ENCODE data around the gene SORBS2. TPM values are rescaled to one million over a fixed set of nuclear protein-coding genes. Genes with fewer than 3 reads are reported as not detected.

Gene SORBS2
- total RNA-seq, 1 donor: 1.7 TPM

DNA sequence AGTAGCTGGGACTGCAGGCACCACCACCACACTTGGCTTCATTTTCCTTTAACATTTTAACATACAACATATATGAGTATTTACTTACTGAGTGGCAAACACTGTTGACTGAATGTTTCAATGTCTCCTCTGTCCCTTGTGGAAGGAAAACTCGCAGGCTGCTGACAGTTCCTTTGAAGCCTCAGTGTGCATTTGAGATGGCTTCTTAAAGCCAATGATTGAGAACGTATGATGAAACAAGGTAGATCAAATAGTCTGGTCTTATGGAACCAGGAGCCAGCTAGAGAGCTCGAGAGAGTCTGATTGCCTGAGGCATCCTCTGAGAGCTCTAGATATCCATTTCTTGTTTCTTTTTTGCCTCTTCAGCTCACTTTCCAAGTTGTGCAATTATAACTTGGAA is 233.7 kb downstream of the SORBS2 start:
- no peak overlapping the region for H3K4me3 ChIP-seq (ENCODE audit: low read depth, low read length)
- DNase-seq (ENCODE audit: low read depth): no peak
- TF ChIP-seq, protein P1, sequence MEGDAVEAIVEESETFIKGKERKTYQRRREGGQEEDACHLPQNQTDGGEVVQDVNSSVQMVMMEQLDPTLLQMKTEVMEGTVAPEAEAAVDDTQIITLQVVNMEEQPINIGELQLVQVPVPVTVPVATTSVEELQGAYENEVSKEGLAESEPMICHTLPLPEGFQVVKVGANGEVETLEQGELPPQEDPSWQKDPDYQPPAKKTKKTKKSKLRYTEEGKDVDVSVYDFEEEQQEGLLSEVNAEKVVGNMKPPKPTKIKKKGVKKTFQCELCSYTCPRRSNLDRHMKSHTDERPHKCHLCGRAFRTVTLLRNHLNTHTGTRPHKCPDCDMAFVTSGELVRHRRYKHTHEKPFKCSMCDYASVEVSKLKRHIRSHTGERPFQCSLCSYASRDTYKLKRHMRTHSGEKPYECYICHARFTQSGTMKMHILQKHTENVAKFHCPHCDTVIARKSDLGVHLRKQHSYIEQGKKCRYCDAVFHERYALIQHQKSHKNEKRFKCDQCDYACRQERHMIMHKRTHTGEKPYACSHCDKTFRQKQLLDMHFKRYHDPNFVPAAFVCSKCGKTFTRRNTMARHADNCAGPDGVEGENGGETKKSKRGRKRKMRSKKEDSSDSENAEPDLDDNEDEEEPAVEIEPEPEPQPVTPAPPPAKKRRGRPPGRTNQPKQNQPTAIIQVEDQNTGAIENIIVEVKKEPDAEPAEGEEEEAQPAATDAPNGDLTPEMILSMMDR (IDR thresholded peaks at IDR 0.05; ENCODE audit: insufficient read depth, low read depth, low read length): no peak

DNA sequence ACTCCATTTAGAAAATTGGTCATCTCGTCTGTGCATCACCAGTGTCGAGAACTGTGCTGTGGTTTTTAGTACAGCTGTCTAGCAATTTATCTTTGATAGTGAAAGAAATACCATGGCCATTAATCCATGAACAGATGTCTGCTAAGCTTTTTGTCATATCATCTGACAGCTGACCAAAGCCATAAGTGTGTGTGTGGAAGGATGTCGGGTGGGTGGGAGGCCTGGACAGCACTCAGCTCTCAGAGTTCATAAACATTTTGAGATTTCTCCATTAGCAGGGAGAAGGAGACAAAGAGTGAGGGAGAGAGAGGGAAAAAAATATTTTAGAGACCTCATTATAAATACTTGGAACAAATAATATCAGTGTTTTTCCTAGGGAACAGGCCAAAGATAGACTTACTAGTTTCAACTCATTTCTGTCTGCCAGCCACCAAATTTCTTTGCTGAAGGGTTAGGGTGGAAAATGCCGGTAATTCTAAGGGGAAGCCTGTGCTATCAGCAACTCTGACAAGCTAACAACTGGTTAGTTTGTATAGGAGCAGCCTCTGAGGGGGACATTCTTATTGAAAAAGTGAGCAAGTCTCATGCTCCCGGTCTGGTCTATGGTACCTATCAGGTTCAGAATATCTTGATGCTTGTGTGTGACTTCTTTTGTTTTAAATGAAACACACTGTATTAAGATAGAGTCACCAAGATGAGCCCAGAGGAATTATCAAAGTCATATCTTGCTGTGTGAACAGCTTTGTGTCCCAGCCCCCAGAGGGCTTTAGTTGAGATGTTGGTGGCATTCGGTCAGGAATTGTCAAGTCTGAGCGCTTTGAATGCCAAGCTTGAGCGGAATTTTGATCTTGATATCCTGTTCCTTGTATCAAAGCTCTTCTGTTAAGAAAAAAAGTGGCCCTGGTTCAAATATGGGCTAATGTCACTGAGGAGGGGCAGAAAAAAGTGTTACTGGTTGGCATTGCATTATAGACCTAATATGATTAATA is 234.7 kb downstream of the SORBS2 start:
- peak; percentile 64 for DNase-seq (ENCODE audit: low read depth)
- no peak overlapping the region for H3K4me3 ChIP-seq (ENCODE audit: low read depth, low read length)
- TF ChIP-seq, protein P1 (IDR thresholded peaks at IDR 0.05; ENCODE audit: insufficient read depth, low read depth, low read length): no peak

DNA sequence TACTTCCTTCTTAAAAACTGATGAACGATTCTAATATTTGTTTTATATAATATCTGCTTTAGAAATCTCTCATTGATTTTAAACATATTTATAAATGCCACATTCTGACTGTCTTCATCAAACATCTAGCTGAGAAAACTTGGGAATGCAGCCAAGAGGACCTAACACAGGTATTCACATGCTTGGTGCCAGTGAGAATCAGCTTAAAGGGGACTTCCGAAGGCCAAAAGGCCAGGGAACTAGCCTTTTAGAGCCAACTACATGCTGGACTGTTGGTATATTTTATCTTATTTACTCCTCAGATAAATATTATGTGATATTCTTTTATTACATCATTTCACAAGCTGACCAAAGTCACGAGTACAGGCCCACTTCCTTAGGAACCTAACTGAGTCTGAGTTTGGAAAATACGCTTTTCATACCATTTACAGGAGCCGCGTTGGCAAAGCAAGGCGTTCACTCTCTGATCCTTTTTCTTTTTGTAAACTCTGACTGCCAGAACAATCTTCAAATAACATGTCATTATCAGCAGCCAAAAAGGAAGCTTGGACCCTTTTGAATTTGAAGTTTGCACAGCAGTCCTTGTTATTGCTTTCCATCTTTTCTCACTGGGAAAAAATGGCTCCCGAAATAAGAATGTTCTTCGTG is 235.6 kb downstream of the SORBS2 start:
- no peak overlapping the region for H3K4me3 ChIP-seq (ENCODE audit: low read depth, low read length)
- TF ChIP-seq, protein P1 (IDR thresholded peaks at IDR 0.05; ENCODE audit: insufficient read depth, low read depth, low read length): no peak
- DNase-seq (ENCODE audit: low read depth): peak; percentile 6

DNA sequence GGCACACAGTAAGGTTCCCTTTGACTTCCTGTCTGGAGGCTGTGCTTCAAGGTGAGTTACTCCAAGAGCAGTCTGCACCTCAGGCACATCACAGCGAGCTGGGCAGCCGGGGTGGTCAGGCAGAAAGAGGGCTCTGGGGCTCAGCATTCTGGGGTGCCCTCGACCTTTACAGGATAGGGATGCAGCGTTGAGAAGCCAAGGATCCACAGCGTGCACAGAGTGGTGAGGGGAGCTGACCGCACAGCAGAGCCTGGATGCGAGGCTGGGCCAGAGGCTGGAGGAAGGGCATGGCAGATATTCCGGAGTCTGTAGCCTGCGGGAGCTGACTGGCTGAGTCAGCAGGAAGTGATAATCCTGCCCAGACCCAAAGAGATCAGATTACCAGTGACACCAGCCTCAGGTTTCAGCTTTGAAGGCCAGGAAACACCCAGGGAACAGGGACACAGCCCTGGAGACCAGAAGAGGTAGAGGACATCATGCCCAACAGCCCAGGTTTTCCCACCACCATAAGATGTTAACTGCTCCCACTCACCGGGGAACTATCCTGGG is 238.3 kb downstream of the SORBS2 start:
- DNase-seq (ENCODE audit: low read depth): peak; percentile 87
- H3K4me3 ChIP-seq (ENCODE audit: low read depth, low read length): no peak overlapping the region
- TF ChIP-seq, protein P1 (IDR thresholded peaks at IDR 0.05; ENCODE audit: insufficient read depth, low read depth, low read length): no peak

DNA sequence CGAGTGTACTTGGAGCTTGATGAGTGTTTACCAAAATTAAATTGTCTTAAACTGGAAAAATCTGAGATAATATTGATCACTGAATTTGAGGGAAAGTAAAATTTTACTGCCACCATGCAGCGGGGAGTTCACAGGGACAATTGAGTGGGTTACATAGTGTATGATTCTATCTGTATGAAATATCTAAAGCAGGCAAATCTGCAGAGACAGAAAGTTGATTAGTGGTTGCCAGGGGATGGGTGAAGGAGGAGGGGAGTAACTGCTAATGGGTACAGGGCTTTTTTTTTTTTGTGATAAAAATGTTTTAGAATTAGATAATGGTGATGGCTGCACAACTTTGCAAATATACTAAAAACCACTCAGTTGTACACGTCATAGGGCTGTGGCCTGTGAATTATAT is 241.3 kb downstream of the SORBS2 start:
- no peak for DNase-seq (ENCODE audit: low read depth)
- TF ChIP-seq, protein P1 (IDR thresholded peaks at IDR 0.05; ENCODE audit: insufficient read depth, low read depth, low read length): no peak
- no peak overlapping the region for H3K4me3 ChIP-seq (ENCODE audit: low read depth, low read length)

DNA sequence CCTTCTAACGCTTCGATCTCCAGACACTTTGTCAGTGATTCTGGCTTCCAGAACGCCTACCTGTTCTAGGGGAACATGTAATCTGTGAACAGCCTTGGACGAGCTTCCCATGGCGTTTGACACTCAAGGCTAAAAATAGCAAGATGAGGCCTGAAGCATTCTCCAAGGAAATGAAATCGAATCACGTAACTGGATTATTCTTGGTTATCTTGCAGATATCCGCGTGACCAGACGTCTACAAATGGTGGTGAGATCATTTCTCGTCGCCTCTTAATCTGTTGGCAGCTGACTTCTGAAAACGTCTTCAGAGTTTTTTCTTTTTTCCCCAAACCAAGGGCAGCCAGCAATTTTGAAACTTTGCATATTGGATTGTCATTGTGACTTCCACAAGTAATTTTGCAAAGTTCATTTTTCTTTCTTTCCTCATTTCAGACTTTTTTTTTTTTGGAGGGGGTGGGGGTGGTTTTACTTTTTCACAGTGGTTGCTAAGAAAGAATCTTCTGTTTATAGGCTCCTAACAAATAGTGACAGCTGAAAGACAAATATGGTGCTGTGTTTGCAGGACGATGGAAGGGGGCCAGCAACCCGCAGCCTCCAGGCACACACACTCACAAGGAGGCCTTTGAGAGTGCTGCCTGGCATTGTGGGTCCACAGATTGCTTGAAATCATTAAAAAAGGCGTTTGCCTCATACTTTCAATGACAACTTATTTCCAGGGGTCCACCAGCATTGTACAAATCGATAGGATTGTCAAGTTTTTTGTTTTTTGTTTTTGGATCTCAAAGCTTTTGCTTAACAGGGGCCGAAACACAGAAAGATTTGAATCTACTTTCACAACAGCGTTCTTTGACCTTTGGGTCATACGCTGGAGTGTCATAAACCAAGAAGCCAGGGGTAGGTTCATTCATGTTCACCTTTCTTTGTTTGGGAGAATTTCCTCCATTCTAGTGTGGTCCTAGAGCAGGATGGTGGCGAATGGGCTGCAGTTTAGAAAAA is 244.3 kb downstream of the SORBS2 start:
- TF ChIP-seq, protein P1 (IDR thresholded peaks at IDR 0.05; ENCODE audit: insufficient read depth, low read depth, low read length): no peak
- DNase-seq (ENCODE audit: low read depth): peak; percentile 92
- no peak overlapping the region for H3K4me3 ChIP-seq (ENCODE audit: low read depth, low read length)

Measured in fibroblast of villous mesenchyme (primary cell).